Right lobe of liver (tissue), 4 donors: ENCODE data around the gene IGFBP5.

Experiments
- CTCF ChIP-seq, 4 donors: fragments of 200-600 bp in 3 of 4; fragments of 450-650 bp in 1 of 4; IDR thresholded peaks; one replicate each; pipeline versions ENCODE4 v1.5.1 to v1.8.0; 2016 to 2022; ENCODE audit warnings: antibody characterized with exemption in 4 of 4, mild to moderate bottlenecking in 2 of 4
- POLR2A ChIP-seq: fragments of 450-650 bp; IDR thresholded peaks from one replicate; pipeline ENCODE4 v1.6.1; 2017; ENCODE audit warnings: antibody characterized with exemption, mild to moderate bottlenecking
- donor health status: DM: no; HTN: no; CAD: no.
- donor health status: DM: no; HTN: no; CAD: no.
- donor health status: DM: no; HTN: yes; CAD: no.

DNA sequence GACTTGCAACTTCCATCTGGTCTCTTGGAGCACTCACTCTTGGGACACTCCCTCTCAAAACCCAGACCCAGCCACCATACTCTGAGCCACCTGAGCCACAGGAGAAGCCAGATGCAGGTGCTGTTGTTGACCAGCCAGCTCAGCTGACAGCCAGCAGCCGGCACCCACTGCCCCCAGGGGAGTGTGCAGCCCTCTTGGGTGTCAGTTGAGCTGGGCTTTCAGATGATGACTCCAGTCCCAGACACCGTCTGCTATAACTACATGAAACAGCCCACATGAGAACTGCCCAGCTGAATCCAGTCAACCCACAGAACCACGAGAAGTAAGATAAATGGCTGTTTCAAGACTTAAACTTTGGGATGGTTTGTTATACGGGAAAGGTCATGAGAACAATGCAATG lies 72.8 kb downstream of the IGFBP5 start:
- TF ChIP-seq POLR2A, result no peak
- no peak for TF ChIP-seq CTCF (IDR thresholded peaks at IDR 0.05)
